ENCODE results near the gene GFOD2.

GFOD2 gene

GRCh38 chr16:67731753-67732095 is 12.6 kb upstream of the GFOD2 start:
- no peak for DNase-seq (ENCODE audit: low read depth)

DNA sequence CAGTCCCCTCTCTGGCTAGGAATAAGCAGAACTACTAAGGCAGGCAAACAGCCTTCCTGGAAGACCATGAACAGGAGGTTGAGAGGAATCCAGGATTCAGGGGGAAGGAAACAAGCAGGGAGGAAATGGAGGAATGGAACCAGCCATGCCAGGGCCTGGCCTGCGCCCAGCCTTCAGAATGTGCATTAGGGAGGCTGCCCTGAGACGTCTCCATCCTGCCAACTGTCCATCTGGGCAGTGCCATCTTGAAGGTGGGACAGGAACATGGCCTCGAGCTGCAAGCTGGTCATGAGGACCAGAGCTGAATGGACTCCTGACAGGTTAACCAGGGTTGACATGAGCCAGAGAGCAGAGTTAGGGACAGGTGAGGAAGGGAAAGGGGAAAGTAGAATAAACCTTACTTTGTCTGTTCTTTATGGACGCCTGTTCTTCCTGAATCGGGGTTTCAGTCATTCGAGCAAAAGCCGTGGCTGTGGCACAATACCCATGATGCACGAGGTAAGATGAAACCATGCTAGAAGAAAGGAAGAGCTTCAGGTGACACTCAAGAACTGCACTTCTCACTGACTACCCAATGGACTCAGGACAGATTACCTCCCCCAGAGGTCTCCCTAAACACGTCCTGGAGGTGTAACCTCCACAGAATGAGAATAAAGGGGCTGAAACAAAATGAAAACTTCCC is 12.1 kb upstream of the GFOD2 start:
- DNase-seq (ENCODE audit: low read depth): no peak

DNA sequence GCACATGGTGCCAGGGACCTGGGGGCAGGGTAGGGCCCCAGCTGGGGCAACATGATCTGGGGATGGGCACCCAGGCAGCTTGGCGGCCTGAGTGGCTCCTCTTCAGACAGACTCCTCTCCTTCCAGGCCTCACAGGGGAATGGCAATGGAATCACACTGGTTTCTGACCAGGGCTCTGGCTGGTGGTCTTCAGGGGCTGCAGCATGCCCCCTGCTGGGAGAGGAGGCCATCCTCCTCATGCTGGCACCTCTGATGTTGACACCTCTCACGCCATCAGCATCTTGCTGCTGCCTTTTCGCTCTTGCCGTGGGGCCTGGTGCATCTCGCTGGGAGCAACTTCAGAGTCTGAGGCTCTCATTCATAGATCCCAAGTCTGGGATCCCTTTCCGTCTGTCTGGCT is 11.2 kb upstream of the GFOD2 start:
- DNase-seq (ENCODE audit: low read depth): no peak

- no peak for DNase-seq (ENCODE audit: low read depth)
Measured at GRCh38 chr16:67729636-67730248, 10.6 kb upstream of the GFOD2 start.

GRCh38 chr16:67727521-67728485 is 8.7 kb upstream of the GFOD2 start:
- no peak for DNase-seq (ENCODE audit: low read depth)

DNA sequence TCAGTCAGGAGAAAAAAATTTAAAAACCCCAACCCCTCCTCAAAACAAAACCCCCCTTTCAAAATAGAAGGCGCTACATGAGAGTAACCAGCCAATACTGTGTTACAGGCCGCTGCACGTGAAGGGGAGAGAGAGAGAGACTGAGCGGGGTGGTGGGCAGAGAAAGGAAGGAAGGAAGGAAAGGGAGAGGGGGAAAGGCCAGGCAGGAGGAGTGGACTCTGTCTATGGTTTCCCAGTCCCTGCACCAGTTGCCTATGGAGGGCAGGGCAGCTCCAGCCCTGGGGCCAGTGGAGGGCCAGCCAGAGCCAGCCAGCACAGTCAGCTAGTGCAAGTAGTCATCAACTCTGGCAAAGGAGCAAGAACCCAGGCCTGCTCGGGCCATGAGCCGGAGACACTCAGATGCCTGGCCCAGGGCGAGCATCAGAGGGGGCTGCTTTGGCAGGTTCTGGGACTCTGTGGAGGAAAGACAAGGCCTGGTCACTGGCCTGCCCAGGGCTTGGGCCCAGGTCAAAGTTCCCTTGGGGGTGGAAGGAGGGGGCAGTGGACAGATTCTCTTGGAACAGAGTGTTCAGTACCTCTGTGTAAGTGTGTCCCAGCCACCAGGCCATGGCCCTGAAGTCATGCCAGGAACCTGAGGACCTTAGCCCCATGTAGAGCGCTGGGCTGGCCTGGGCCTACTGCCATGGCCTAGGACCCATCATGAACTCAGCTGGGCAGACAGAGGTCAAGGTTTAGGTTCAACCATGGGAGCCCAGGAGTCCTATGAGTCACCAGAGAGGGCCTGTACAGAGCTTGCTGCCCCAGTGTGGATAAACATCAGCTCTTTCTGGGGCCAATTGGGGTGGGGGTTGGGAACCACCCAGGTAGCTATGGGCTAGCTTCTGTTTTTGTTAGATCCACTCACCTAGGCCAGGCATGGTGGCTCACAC is 7.3 kb upstream of the GFOD2 start:
- no peak for DNase-seq (ENCODE audit: low read depth)

GRCh38 chr16:67723911-67724305 is 4.8 kb upstream of the GFOD2 start:
- DNase-seq (ENCODE audit: low read depth): no peak

DNA sequence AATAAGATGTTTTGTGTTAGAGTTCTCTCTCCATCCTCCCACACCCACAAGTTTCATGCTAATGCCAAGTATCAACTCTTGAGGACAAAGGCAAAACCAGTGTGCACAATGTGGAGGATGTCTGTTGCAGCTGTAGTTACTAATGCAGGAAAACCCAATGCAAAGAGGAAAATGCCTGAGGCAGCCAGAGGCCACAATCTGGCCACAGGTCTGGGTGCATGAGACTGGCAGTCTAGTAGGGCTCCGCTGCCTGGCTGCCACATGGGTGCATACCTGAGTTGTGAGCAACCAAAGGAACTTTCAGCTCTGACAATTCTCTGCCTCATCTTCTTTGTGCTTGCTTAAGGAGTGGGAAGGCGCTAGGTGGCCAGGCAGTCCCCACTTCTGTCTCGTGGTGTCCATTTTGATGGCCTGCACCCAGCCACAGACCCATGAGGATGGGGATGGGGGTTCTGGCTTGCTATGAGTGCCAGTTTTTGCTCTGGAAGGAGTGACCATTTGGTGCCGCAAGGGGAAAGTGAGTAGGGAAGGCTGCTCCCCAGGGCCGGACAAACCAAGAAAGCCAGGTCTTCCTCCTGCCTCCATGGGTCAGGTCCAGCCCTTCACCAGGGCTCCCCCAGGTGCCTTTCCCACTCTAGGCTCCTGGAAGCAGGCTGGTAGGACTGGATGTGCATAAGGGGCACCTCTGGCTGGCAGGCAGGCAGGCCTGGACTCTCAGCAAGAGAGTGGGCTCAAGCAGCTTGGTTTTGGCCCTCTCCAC is 4.2 kb upstream of the GFOD2 start:
- no peak for DNase-seq (ENCODE audit: low read depth)

GRCh38 chr16:67720236-67720635 is 1.1 kb upstream of the GFOD2 start:
- no peak for DNase-seq (ENCODE audit: low read depth)

- no peak for DNase-seq (ENCODE audit: low read depth)
Measured at GRCh38 chr16:67719778-67720144, 645 bp upstream of the GFOD2 start.

DNA sequence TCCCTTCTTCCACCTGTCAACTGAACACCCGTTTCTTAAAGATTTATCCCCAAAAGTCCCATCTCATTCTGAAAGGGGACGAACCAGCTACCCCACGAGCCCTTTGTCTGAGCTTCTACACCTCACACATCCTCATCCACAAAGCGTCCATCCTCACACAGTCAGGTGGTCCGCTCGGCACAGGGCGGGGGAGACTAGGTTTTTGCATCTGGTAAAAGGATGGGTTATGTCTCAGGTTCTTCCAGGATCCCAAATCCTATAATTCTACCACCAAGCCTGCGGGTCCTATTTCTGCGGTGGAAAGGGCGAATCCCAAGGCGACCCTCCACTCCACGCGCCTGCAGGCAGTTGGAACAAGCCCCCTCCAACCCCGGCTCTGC is 458 bp downstream of the GFOD2 start:
- DNase-seq (ENCODE audit: low read depth): no peak

- no peak for DNase-seq (ENCODE audit: low read depth)
Measured at GRCh38 chr16:67716097-67716496, 3.0 kb downstream of the GFOD2 start.

DNA sequence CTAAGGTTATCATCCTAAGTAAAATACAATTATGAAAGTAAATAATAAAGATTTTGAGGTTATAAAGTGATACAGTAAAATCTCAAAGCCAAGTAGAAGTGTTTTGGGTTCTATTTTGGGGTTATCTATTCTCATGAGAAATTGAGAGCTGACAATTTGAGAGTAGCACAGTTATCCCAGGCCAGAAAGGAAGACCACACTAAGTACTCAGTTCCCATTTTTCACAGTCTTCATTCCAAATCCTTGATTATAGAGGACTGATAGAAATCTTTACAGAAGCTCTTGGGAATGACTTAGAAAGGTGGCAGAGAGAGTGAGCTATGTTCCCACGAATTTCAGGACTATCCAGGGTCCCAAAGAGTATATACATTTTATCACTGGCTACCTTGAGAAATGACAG is 4.6 kb downstream of the GFOD2 start:
- DNase-seq (ENCODE audit: low read depth): no peak

- no peak for DNase-seq (ENCODE audit: low read depth)
Measured at GRCh38 chr16:67713647-67714273, 5.4 kb downstream of the GFOD2 start.

DNA sequence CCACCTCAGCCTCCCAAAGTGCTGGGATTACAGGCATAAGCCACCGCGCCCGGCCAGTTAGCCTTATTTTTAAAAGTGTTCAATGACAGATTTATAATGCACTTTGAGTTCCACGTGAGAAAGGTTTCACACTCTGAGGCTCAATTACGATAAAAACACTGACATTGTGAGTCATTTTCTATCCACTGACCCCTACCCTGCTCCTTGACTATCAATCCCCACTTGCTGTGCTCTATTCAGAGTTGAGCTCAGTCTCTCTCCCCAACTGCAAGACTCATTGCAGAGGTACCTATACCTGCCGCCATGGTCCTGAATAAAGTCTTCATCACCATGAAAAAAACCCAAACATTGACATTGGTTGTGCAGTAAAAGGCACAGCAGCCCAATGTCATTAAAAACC is 8.5 kb downstream of the GFOD2 start:
- DNase-seq (ENCODE audit: low read depth): no peak

- no peak for DNase-seq (ENCODE audit: low read depth)
Measured at GRCh38 chr16:67709050-67709449, 10.1 kb downstream of the GFOD2 start.

DNA sequence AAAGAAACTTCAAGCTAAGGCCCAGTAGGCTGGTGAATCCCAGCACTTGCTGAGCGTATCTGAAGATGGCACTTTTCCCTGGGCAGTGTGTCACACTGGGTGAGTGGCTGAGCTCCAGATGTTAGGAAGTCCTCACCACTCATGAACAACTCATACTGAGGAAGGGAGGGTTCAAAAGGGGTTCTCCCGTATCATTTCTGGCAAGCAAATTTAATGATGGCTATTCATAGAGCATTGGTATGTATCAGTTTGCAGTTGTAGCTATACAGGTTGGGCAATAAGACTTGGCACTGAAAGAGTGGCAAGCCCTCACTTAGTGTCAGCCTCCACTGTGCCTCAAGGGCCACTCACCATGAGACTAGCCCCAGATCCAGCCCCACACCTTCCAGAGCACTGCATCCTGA is 10.7 kb downstream of the GFOD2 start:
- DNase-seq (ENCODE audit: low read depth): no peak

GRCh38 chr16:67707790-67708189 is 11.3 kb downstream of the GFOD2 start:
- no peak for DNase-seq (ENCODE audit: low read depth)

GRCh38 chr16:67707210-67707609 is 11.9 kb downstream of the GFOD2 start:
- no peak for DNase-seq (ENCODE audit: low read depth)

GRCh38 chr16:67704110-67704509 is 15.0 kb downstream of the GFOD2 start:
- DNase-seq (ENCODE audit: low read depth): no peak

GRCh38 chr16:67703626-67704025 is 15.5 kb downstream of the GFOD2 start:
- no peak for DNase-seq (ENCODE audit: low read depth)

All from stimulated activated CD8-positive, alpha-beta memory T cell treated with anti-CD3 and anti-CD28 coated beads, Interleukin-15, amount 100 ng/mL, for 1 hour (primary cell).